Thyroid gland (tissue), 4 donors: ENCODE results near the gene GRIN2A.

Source experiments
- POLR2A ChIP-seq, 2 donors: fragments of 450-650 bp; IDR thresholded peaks; one replicate each; pipeline ENCODE4 v1.6.1; 2017; ENCODE audit warnings: antibody characterized with exemption in 2 of 2, mild to moderate bottlenecking in 2 of 2, moderate library complexity in 1 of 2
- TF ChIP-seq, protein P1 (sequence below), 6 experiments: fragments of 200-600 bp in 3 of 6; fragments of 450-650 bp in 3 of 6; sonication (generic) in 3 of 6; IDR thresholded peaks; one replicate each; pipeline ENCODE4 v1.5.1; 2016 to 2019; ENCODE audit warnings: antibody characterized with exemption in 6 of 6, mild to moderate bottlenecking in 2 of 6, inconsistent platforms in 1 of 6, moderate library complexity in 1 of 6

DNA sequence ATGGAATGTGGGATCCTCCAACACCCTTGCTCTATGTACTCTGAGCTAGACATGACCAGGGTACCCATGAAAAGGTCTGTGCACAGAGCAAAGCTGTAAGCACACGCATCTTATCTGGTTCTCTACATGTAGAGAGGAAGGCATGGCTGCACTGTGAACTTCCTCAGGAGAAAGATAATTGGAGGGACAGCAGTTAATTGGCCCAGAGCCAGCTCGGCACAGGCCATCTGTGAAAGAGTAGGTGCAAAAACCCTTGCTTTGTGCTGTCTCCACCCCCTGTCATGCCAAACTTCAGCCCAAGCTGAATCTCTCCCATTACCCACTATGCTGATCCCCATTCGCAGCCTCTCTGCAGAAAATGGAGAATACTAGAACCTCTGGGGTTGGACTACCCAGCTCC, 241.0 kb downstream of the GRIN2A start:
- TF ChIP-seq POLR2A (IDR thresholded peaks at IDR 0.05): no peak
- TF ChIP-seq, protein P1, sequence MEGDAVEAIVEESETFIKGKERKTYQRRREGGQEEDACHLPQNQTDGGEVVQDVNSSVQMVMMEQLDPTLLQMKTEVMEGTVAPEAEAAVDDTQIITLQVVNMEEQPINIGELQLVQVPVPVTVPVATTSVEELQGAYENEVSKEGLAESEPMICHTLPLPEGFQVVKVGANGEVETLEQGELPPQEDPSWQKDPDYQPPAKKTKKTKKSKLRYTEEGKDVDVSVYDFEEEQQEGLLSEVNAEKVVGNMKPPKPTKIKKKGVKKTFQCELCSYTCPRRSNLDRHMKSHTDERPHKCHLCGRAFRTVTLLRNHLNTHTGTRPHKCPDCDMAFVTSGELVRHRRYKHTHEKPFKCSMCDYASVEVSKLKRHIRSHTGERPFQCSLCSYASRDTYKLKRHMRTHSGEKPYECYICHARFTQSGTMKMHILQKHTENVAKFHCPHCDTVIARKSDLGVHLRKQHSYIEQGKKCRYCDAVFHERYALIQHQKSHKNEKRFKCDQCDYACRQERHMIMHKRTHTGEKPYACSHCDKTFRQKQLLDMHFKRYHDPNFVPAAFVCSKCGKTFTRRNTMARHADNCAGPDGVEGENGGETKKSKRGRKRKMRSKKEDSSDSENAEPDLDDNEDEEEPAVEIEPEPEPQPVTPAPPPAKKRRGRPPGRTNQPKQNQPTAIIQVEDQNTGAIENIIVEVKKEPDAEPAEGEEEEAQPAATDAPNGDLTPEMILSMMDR (IDR thresholded peaks at IDR 0.05): no peak
